Occipital lobe (tissue), 2 donors: ENCODE measurements around the gene MFSD1. TPM values are rescaled to one million over a fixed set of nuclear protein-coding genes. Genes with fewer than 3 reads are reported as not detected.

Experiments
- DNase-seq: peaks from one replicate; lab custom pipeline; 2025; lab: John Stamatoyannopoulos, UW
- total RNA-seq: library from RNA; depleted of rRNA; stranded (reverse); fragments of >200 nt; gene quantifications from one replicate; pipeline ENCODE4 v1.2.3, GENCODE V29; 2014

The MFSD1 gene
- total RNA-seq, 1 donor from 2014 or later: 49.3 TPM

DNA sequence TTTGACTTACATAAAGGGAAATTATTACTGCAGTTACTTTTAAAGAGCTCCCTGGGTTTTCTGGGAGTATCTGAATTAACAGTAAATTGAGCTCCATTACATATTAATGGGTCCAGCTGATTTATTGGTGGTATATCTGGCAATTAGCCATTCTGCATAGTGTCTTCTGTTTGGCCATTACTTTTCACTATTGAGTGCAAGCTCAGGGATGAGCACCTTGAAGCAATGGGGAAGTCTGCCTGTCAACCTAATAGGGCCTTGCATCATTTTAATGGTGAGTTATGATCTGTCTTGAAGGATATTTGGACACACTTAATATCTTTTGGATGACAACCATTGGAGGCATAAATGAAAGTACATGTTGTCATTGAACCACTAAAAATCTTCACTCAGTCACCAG lies 73.8 kb downstream of the MFSD1 start:
- DNase-seq: no peak

Other genes with a start within 250 kb of the MFSD1 start
- 30.3 TPM for gene MLF1, start 230.9 kb upstream of the MFSD1 start, total RNA-seq
- 74.9 TPM for gene GFM1, start 157.5 kb upstream of the MFSD1 start, total RNA-seq
- gene LXN, start 129.4 kb upstream of the MFSD1 start, total RNA-seq: 10.5 TPM
- 1.4 TPM for gene RARRES1, start 69.6 kb upstream of the MFSD1 start, total RNA-seq